ENCODE measurements around the gene LIX1.
"Not testable (repeated sequence)": the region's sequence is repeated elsewhere in the genome, so short reads cannot be mapped to it uniquely, and the experiment has no call there.

The LIX1 gene

GRCh38 chr5:97142521-97143254, at the start of gene LIX1:
Gene LIX1 (minus strand): TSS chr5:97142611. CDS start chr5:97142576, 35 bp downstream.
- peak; percentile 23 to 72 for DNase-seq

GRCh38 chr5:97191893-97192292, 49.5 kb upstream of the LIX1 start:
- no peak for DNase-seq

- not testable (repeated sequence) for DNase-seq
Measured at GRCh38 chr5:97189523-97189922, 47.1 kb upstream of the LIX1 start.

- no peak for DNase-seq
Measured at GRCh38 chr5:97183930-97184213, 41.5 kb upstream of the LIX1 start.

- peak; percentile 90 to 96 for DNase-seq
Measured at GRCh38 chr5:97183100-97183929, 40.9 kb upstream of the LIX1 start, which contains the start of gene RIOK2. Gene RIOK2 (minus strand): TSS chr5:97183247. CDS start chr5:97183191, 56 bp downstream.

GRCh38 chr5:97182571-97183099, 40.2 kb upstream of the LIX1 start:
- DNase-seq = no peak

DNA sequence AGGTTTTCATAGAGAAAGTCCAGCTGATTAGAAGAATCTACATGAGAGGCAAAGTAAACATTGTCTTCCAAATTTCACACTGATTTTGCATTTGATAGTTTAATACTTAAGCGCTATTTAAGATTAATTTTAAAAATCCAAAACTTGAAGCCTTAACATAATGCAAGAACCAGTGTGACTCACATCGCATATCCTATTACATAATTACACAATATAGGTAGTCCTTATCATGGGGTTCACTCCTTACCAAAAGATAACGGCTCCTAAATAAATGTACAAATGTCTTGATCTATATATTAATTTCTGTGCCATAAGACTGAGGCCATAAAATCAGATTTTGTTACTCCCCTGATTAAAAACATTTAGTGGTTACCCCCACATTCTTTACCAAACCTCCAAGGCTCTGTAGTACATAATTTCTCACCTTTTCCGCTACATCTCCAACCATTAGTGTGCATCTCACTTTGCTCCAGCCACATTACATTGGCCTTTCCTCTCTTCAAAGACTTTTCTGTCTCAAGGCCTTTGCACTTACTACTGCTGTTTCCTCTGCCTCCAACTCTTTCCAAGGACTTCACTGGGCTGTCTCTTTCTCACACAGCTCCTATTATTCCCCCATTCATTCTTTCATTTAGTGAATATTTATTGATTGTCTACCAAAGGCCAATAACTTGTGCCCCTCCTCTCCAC, 39.6 kb upstream of the LIX1 start:
- DNase-seq = no peak

DNA sequence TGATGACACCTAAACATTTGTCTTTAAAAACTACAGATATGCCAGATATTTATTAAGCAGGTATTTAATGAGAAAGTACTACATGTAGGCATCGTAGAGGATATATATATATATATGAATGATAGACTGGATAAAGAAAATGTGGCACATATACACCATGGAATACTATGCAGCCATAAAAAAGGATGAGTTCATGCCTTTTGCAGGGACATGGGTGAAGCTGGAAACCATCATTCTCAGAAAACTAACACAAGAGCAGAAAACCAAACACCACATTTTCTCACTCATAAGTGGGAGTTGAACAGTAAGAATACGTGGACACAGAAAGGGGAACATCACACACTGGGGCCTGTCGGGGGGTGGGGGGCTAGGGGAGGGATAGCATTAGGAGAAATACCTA, 37.0 kb upstream of the LIX1 start:
- not testable (repeated sequence) for DNase-seq

DNA sequence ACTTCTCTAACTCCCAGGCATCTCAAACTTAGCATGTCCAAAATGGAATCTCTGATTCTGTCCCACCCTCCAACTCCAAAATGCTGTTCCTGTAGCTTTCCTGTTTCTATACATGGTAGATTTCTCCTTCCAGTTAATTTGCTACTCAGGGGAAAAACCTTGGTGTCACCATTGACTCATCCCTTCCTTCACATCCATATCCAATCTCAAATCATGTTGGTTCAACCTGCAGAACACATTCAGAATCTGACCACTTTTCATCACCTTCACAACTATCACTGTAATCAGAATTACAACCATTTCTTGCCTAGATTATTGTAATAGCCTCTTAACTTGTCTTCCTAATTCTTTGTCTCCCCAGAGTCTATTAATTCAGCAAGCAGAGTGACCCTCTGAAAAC, 29.8 kb upstream of the LIX1 start:
- no peak for DNase-seq

- no peak for DNase-seq
Measured at GRCh38 chr5:97171703-97172102, 29.3 kb upstream of the LIX1 start.

DNA sequence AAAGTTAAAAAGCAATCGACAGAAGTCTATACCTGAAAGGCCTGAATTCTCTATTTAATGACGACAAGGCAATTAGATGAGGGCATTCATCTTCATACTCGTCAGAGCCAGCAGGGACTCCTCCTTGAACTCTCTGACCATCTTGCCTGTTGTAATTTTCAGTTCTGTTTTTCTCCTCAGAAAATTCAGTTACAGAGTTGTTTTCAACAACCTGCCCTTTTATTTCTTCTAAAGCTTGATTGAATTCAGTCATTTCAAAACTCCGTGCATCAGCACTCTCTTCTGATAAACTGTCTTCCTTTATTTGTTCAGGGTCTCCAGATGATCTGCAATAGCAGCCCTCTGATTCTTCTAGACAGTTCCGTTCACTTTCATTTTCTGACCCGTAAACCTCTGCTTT, 25.0 kb upstream of the LIX1 start:
- DNase-seq = no peak

GRCh38 chr5:97165726-97166125, 23.3 kb upstream of the LIX1 start:
- peak; percentile 4 to 19 for DNase-seq

DNA sequence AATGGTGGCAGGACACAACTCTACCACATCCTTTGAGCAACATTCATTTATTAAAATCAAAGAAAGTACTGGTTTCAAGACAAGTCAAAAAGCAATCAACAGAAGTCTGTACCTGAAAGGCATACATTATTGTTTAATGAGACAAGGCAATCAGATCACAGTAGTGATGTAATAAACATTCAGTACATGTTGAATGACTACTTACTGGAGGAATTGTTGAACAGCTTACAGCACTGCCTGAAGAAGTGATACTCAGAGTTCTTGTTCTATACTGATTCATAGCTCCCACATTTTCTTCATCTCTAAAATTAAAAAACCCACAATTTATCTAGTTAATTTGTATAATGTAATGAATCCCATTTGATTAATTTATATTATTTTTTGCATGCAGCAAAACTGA, 22.4 kb upstream of the LIX1 start:
- no peak for DNase-seq

GRCh38 chr5:97163790-97164285, 21.4 kb upstream of the LIX1 start:
- no peak for DNase-seq

DNA sequence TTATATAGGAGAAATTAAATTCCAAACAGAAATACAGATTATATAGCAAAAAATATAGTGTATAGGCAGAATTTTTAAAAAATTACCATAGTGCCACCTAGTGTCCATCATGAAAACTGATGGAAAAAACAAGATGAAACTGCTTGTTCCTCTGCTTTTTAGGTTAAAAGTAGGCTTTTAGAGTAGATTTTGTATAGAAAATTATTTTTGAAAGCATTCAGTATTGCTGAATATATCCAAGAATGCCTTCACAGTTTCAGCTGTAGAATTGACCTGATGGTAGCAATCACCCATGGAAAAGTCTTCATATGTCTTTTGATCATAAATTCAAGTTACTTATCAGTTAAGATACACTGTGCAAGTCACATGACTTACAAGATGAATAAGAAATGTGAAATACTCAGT, 21.0 kb upstream of the LIX1 start:
- no peak for DNase-seq

DNA sequence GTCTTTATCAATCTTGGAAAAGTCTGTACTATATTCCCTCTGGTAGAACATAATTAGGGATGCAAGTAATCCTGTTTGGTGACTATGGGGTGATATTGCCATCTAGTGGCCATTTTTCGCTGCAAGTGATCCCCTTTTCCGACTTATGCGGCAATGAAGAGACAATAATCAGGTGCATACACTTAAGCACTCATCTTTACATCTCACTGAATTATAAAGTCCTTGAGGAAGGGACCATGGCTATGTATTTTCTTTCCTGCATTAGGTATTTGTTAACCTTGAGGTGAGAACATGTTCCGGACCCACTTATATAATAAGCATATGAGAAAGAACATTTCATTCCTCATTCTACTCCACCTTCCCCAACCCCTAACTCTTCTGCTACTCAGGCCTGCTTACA, 19.6 kb upstream of the LIX1 start:
- peak; percentile 49 to 78 for DNase-seq

DNA sequence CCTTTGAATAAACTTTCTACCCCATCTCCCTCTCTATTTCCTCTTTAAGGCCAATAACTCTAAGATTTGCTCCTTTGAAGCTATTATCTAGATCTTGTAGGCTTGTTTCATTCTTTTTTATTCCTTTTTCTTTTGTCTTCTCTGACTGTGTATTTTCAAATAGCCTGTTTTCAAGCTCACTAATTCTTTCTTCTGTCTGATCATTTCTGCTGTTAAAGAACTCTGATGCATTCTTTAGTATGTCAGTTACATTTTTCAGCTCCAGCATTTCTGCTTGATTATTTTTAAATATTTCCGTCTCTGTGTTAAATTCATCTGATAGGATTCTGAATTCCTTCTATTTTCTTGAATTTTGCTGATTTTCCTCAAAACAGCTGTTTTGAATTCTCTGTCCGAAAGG, 15.3 kb upstream of the LIX1 start:
- no peak for DNase-seq

GRCh38 chr5:97151370-97151769, 9.0 kb upstream of the LIX1 start:
- DNase-seq = no peak

GRCh38 chr5:97150401-97150800, 8.0 kb upstream of the LIX1 start:
- DNase-seq = no peak

- no peak for DNase-seq
Measured at GRCh38 chr5:97149709-97150108, 7.3 kb upstream of the LIX1 start.

GRCh38 chr5:97148288-97148687, 5.9 kb upstream of the LIX1 start:
- no peak for DNase-seq

DNA sequence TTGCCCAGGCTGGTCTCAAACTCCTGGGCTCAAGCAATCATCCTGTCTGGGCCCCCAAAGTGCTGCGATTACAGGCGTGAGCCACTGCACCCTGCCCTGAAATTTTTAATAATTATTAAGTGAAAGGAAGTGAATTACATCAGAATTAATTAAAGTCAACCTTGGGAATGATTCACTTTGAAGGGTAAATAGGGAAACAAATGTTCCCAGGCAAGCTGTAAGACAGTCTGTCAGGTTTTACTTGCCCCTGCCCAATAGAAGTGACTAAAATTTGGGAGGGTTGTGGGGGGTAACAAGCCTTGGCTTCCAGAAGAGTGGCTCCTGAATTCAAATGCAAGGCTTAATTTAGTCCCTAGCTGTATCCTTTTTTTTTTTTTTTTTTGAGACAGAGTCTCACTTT, 1.3 kb upstream of the LIX1 start:
- no peak for DNase-seq

- DNase-seq = no peak
Measured at GRCh38 chr5:97141539-97141938, 872 bp downstream of the LIX1 start.

All from NCI-H526 (cell line).